ENCODE results near the gene ALOX12. TPM values are rescaled to one million over a fixed set of nuclear protein-coding genes. Genes with fewer than 3 reads are reported as not detected.
A peak's percentile ranks its signal among the peaks of the same experiment; 100 is the strongest.

ALOX12 gene
- polyA plus RNA-seq, 3 donors = 0.29 to 1.2 TPM; not detected in 1

- H3K9ac ChIP-seq (ENCODE audit: insufficient read depth, low read length, poor library complexity, severe bottlenecking) = peak overlapping the region; percentile 99
- H3K79me2 ChIP-seq (ENCODE audit: insufficient read depth, low read length) = peaks cover 46% of the 10 kb centered on the region
- intact Hi-C loops (cut with micrococcal nuclease) = loop anchor here in 1 of 2 donors (5.0 kb wide), 2 partner anchors 363 to 1042 kb away; partner anchors contain the start of genes C17orf100 and MED31
- Mint-ChIP-seq H3K9me3 (peaks cover 0 to 5% (median 0%) of the 10 kb centered on the region in 7 donors), H3K36me3 (peaks cover 26 to 27% of the 10 kb centered on the region in 2 donors), H3K27ac (peak overlapping the region; percentile 97 to 100 (median 98)), H3K4me3 (peak overlapping the region; percentile 84 to 94), H3K4me1 (peaks cover 57% of the 10 kb centered on the region), H3K27me3 (ENCODE audit: low read depth in 3 of 3) (peaks cover 5 to 11% (median 6%) of the 10 kb centered on the region in 3 donors)
- peak overlapping the region; percentile 96 for H3K4me2 ChIP-seq (replicated peaks; ENCODE audit: extremely low read depth, low read length, poor library complexity, severe bottlenecking)
- peaks cover 12 to 15% of the 10 kb centered on the region in 2 donors for H3K36me3 ChIP-seq (replicated peaks in 1 of 2; ENCODE audit: control insufficient read depth in 1 of 2, insufficient read depth in 2 of 2, low read length in 2 of 2)
- H3K27ac ChIP-seq (ENCODE audit: low read depth in 1 of 2, low read length in 2 of 2) = peak overlapping the region; percentile 98 to 100
- peaks cover 44 to 58% of the 10 kb centered on the region in 2 donors for H3K4me1 ChIP-seq (ENCODE audit: control insufficient read depth in 1 of 2, insufficient read depth in 2 of 2, low read length in 2 of 2)
- DNase-seq = peak; percentile 63 to 87 (median 74)
- H3K9me3 ChIP-seq (replicated peaks in 1 of 2; ENCODE audit: control insufficient read depth in 1 of 2, insufficient read depth in 1 of 2, low read length in 2 of 2) = no peaks in the 10 kb centered on the region
- no peaks in the 10 kb centered on the region for H4K20me1 ChIP-seq (ENCODE audit: insufficient read depth, low read length)
- H2AFZ ChIP-seq (ENCODE audit: insufficient read depth, low read depth, low read length, poor library complexity, severe bottlenecking) = peak overlapping the region; percentile 52
- peak; percentile 72 for TF ChIP-seq CTCF (IDR thresholded peaks at IDR 0.05)
- peak overlapping the region; percentile 45 to 97 (median 55) for H3K4me3 ChIP-seq (replicated peaks in 1 of 3; ENCODE audit: low read depth in 2 of 3, low read length in 3 of 3)
- peaks cover 0 to 4% of the 10 kb centered on the region in 2 donors for H3K27me3 ChIP-seq (ENCODE audit: control insufficient read depth in 2 of 2, insufficient read depth in 2 of 2, low read length in 2 of 2)
- WGBS (ENCODE audit: insufficient coverage) = under 1% methylated on average over 29 of the region's 56 CpGs
Measured at GRCh38 chr17:7014995-7015958, 19.4 kb downstream of the ALOX12 start.

- Histone ChIP-seq H3K4me2 (replicated peaks; ENCODE audit: extremely low read depth, low read length, poor library complexity, severe bottlenecking) (no peak overlapping the region), H3K36me3 (replicated peaks in 1 of 2; ENCODE audit: control insufficient read depth in 1 of 2, insufficient read depth in 2 of 2, low read length in 2 of 2) (peaks cover 12 to 15% of the 10 kb centered on the region in 2 donors)
Measured at GRCh38 chr17:7016418-7016817, 20.6 kb downstream of the ALOX12 start.

More at GRCh38 chr17:7016418-7016817, 20.6 kb downstream of the ALOX12 start:
- Histone ChIP-seq H4K20me1 (ENCODE audit: insufficient read depth, low read length) (no peaks in the 10 kb centered on the region), H3K9me3 (replicated peaks in 1 of 2; ENCODE audit: control insufficient read depth in 1 of 2, insufficient read depth in 1 of 2, low read length in 2 of 2) (no peaks in the 10 kb centered on the region), H3K27ac (ENCODE audit: low read depth in 1 of 2, low read length in 2 of 2) (peak overlapping the region in 1 of 2 donors; percentile 98), H2AFZ (ENCODE audit: insufficient read depth, low read depth, low read length, poor library complexity, severe bottlenecking) (no peak overlapping the region), H3K79me2 (ENCODE audit: insufficient read depth, low read length) (peaks cover 35% of the 10 kb centered on the region), H3K4me1 (ENCODE audit: control insufficient read depth in 1 of 2, insufficient read depth in 2 of 2, low read length in 2 of 2) (peaks cover 32 to 47% of the 10 kb centered on the region in 2 donors), H3K4me3 (replicated peaks in 1 of 3; ENCODE audit: low read depth in 2 of 3, low read length in 3 of 3) (no peak overlapping the region), H3K27me3 (ENCODE audit: control insufficient read depth in 2 of 2, insufficient read depth in 2 of 2, low read length in 2 of 2) (peaks cover 0 to 7% of the 10 kb centered on the region in 2 donors), H3K9ac (ENCODE audit: insufficient read depth, low read length, poor library complexity, severe bottlenecking) (no peak overlapping the region)
- peaks cover 0 to 5% (median 0%) of the 10 kb centered on the region in 7 donors for H3K9me3 Mint-ChIP-seq
- peaks cover 26 to 27% of the 10 kb centered on the region in 2 donors for H3K36me3 Mint-ChIP-seq
- H3K4me3 Mint-ChIP-seq = no peak overlapping the region
- H3K27ac Mint-ChIP-seq = peak overlapping the region in 2 of 7 donors; percentile 97 to 98
- peaks cover 46% of the 10 kb centered on the region for H3K4me1 Mint-ChIP-seq
- 100% methylated on average over 1 of the region's 3 CpGs for WGBS (ENCODE audit: insufficient coverage)
- DNase-seq = no peak
- peaks cover 10 to 14% (median 13%) of the 10 kb centered on the region in 3 donors for H3K27me3 Mint-ChIP-seq (ENCODE audit: low read depth in 3 of 3)
- no peak for TF ChIP-seq CTCF (IDR thresholded peaks at IDR 0.05)
- intact Hi-C loops (cut with micrococcal nuclease) = no loop called here
